GM19240 (cell line): ENCODE results near the gene PIBF1.
"Not testable (repeated sequence)": the region's sequence is repeated elsewhere in the genome, so short reads cannot be mapped to it uniquely, and the experiment has no call there.

Experiments used
- DNase-seq: peaks from one replicate; pipeline ENCODE4 v3.0.0; 2011; ENCODE audit warnings: low spot score; ENCODE audit not compliant: insufficient read length

PIBF1 gene

DNA sequence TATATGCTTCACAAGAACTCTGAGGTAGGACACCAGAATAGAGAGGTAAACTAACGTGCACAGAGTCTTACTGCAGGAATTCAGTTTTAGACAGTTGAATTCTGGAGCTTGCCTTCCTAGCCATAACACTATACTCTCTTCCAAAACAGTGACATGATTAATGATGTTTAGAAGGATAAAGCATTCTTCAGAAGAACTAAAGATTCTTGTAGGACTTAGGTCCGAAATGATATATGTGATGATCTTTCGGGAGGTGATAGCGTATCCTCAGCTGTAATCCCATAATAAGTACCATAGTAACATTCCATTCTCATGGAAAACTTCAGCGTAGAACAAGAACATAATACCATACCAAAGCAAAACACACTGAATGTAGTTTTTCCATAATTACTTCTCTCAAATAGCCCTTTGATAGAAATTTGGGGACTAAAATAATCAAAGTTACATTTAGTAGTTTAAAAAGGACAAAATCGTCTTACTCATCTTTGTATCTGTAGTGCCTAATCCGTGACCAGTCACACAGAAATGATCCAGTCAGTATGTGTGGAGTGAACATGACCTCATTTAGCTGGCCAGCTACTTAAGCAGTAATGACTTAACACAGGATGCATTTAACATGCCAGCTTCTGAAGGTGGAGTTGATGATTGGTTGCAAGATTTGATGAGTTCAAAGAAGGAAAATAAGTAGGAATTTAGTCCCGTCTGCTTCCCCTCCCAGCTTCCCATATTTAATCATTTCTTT is 38.4 kb downstream of the PIBF1 start:
- DNase-seq: no peak

DNA sequence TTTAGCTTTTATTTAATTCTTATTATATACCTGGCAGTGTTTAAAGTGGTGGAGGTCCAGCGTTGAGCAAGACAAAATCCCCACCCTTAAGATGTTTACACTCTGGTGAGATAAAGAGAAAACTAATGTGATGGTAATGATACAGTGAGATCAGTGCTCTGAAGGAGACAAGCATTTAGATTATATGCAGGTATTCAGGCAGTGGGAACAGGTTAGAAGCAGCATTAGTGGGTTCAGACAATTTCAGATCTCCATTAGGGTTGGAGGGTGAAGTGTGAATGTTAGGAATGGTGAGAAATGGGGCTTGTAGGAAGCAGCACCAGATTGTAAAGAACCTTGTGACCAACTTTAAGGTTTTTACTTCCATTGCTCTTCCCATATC is 39.0 kb downstream of the PIBF1 start:
- DNase-seq: no peak

DNA sequence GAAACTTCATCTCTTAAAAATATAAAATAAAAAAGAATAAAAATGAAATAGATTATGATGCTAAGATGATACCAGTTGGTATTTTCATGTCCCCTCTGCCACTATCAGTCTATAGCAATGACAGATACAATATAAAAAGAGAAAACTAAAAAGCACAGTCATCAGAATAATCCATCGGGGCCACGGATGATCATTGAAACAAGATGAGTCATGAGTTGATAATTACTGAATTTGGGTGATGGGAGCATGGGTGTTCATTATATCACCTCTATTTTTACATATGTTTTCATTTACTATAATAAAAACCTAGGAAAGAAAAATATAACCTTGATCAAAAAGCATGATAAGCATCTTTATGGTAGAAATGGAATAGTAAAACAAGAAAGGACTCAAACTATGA is 41.1 kb downstream of the PIBF1 start:
- DNase-seq: no peak

DNA sequence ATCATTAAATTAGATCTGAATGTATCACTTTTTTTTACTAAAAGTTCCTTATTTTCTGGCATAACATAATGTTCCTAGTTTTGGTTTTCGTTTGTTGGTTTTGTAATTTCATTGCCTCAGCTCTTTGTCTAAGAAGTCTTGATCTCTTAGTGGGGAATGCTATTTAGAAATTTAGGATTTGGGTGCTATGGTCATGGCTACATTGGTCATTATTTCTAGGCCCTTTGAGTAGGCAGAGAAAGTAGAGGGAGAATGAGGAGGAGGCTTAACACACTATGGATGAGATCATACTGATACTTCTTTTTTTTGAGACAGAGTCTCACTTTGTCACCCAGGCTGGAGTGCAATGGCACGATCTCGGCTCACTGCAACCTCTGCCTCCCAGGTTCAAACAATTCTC is 41.8 kb downstream of the PIBF1 start:
- no peak for DNase-seq

DNA sequence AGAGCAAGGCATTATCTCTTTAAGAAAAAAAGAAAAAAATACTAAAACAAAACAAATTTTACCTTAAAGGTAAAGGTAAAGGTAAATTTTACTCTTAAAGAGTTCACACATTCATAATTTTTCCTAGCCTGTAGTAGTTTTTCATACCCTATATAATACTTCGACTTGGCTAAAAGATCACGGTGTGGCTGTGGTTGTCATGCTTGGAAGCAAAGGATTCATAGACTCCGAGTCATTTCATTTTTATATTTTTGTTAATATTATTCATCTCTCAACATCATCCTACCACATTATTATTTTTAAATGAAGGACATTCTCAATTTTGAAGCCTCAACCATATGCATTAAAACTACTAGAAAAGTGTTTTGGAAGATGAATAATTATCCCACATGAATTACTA is 52.7 kb downstream of the PIBF1 start:
- no peak for DNase-seq

DNA sequence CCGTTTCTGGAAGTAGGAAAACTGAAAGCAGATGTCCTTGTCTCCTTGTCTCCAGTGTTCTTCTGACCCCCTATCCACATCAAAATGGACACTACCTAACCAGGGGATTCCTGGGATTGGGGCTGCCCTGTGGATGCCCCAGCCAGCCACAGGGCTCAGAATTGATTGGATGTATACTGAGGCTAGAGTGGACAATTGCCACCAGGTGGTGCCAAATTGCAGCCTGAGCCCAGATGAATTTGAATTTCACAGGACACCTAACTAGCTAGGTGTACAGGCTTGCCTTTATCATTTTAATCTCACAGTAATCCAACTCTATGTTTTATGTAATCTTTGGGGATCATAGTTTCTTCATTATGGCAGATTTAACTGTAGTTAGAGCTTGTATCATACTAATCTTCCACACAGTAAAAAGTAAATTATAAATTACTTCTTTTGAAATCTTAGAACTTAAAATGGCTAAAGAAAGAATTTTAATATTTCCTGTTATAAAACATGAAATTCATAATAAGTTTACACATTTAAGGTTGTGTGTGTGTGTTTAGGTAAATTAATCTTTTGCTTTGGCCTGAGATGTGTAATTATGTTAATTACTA is 58.0 kb downstream of the PIBF1 start:
- peak; percentile 25 for DNase-seq

DNA sequence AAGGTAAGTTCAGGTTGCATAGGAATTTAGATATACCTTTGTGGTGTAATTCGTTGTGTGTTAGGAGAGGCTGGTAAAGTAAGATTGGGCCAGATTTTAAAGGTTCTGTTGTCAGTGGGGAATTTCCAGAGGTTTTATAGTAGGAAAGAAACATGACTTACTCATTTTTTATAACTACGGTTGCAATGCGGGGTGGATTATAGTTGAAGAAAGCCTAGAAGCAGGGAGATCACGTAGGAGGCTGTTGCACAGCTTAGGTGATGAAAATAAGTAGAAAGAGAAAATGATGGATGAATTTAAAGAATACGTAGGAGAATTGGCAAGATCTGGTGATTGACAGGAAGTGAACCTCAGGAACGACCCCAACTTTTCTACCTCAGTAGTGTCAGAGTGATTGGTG is 61.1 kb downstream of the PIBF1 start:
- no peak for DNase-seq

DNA sequence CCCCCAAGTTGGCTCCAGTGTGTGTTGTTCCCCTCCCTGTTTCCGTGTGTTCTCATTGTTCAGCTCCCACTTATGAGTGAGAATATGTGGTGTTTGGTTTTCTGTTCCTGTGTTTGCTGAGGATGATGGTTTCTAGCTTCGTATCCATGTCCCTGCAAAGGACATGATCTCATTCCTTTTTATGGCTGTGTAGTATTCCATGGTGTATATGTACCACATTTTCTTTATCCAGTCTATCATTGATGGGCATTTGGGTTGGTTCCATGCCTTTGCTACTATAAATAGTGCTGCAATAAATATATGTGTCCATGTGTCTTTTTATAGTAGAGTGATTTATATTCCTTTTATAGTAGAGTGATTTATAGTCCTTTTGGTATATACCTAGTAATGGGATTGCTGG is 63.2 kb downstream of the PIBF1 start:
- not testable (repeated sequence) for DNase-seq

DNA sequence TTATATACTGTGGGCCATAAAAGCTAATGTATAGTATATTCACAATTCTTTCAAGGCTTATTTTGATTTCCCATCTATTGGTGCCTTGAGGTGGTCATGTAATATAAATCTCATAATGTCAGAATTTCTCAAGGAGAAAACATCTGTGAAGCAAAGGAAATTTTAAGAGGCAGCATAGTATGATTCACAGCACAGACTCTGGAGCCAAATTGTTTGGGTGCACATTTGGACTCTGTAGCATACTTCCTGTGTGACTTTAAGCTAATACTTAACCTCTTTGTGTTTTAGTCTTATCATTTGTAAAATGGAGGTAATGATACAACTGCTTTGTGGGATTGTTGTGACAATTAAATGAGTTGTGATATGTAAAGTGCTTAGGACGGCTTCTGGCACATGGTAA is 67.6 kb downstream of the PIBF1 start:
- no peak for DNase-seq

DNA sequence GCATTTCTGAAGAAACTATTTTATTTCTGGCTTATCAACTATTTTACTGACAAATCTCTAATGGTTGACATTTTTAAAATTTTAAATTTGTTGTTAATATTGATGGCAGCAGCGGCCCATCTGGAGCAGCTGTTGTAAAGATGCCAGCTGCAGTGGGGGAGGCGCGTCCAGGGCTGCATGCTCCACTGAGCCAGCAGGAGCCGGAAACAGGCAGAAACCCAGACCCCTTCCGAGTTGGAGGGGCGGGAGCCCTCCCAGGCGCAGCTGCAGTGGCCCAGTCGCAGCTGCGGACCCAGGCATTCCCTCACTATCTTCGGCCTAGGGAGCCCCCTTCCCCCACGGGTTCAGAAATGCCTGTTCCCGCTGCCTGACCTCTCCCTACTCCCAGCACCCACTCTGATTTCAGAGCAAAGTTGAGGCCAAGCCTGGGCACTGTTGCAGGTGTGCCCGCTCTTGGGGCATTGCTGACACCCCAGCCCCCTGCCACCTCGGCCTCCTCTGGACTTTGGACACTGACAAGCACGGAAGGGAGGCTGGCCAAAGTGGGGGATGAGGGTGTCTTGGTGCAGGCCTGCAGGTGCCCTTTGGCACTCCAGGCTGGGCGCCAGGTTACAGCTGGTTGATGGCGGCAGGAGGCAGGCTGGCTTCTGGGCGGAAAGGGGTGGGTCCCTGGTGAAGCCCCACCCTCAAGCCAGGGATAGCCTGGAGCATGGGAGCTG is 69.2 kb downstream of the PIBF1 start:
- DNase-seq: no peak

DNA sequence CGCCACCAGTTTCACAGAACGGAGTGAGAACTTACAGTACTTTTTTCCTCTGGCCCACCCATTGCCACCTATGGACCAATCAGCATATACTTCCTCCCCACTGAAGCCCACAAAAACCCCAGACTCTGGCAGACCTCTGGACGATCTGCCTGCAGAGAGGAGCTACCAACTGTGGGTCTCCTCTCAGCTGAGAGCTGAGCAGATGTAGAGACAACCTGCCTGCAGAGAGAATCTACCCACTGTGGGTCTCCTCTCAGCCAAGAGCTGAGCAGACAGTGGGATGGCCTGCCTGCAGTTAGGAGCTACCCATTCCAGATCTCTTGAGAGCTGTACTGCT is 69.7 kb downstream of the PIBF1 start:
- no peak for DNase-seq

DNA sequence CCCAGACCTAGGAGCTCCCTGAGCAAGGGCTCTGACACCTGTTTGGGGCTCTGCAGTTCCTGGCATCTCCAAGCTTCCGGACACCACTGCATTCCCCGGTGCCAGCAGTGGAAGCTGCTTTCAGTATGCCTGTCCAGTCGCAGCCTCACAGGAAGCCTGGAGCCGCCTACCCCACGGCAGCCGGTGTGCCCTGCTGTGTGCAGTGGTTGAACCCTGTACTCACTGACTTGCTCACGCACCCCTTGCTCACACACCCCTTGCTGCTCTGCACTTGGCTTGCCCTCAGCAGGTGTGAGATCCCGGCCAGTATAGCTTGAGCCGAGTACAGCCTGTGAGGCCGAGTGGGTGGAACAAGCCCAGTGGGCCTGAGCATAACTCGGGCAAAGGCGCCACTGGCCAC is 70.3 kb downstream of the PIBF1 start:
- no peak for DNase-seq

DNA sequence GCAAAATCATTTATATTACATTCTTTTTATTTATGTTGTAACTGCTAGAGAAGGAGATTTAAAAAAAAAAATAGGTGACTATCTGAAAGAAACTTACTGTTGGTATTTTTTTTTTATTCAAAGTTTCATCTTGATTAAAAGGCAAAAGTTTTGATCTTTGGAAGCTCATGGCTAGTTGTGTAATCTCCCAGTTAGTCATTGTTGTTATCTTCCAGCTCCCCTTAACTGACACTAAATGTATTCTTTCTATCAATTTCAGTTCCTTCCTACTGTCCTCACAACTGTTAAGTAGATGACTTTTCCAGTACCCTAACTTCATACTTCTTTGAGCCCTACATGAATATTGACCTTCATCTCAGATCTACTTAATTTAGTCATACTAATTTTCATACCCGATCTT is 71.1 kb downstream of the PIBF1 start:
- DNase-seq: no peak

DNA sequence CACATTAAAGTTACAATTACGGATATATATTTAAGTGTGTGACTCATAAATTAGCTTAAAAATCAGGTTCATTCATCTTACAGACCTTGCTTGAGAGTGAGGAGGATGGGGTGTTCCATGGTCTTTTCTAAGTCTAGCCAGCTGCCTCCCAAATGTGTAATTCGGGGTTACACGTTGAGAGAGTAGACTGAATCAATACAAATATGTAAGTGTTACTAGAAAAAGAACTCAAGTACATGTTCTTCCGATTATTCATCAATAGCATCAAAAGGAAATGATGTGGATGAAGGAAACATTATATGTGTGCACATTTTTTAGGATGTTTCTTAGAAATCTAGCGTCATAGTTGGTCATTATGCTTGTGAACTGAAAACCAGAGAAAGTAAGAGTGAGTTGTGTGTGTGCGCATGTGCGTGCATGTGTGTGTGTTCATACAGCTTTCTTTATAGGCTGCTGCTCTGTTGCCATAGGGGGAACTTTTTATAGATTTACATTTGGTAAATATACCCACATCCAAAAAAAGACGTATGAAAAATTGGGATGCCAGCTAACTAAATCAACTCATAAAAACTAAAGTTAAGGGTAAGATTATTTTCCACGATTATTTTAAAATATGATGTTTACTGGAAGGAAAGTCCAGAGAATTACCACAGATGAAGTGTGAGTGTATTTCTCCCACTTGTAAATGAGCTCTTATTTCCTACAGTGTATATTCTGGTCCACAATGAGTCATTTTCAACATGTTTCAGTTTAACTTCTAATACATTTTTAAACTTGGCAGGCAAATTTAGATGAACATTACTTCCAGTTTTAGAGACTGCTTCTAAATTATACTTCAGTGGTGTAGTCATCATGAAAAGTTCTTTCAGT is 82.4 kb downstream of the PIBF1 start:
- DNase-seq: no peak

DNA sequence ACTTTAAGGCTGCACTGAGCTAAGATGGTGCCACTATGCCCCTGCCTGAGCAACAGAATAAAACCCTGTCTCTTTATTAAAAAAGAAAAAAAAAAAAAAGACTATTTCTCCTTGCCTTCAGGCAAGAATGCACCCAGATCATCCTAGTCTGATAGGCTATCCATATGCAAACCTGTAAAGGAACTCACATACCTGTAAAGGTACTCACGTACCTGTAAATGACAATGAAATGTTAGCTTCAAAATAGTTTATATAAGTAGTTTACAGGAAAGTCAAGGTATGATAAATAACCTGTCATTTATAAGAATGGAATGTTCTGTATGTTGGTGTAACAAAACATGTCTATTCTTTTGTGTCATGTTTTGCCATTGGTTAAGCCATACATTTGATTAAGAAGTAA is 86.3 kb downstream of the PIBF1 start:
- DNase-seq: no peak

DNA sequence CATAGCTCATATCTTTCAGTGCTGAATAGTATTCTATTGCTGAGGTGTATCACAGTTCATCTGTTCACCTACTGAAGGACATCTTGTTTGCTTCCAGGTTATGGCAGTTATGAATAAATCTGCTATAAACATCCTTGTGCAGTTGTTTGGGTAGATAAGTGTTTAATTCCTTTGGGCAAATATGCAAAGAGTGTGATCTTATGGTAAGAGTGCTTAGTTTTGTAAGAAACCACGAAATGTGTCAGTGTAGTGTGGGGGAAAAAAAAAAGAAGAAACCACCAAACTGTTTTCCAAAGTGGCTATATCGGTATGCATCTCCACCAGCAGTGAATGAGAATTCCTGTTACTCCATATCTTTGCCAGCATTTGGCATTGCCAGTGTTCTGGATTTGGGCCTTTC is 93.3 kb downstream of the PIBF1 start:
- DNase-seq: no peak

DNA sequence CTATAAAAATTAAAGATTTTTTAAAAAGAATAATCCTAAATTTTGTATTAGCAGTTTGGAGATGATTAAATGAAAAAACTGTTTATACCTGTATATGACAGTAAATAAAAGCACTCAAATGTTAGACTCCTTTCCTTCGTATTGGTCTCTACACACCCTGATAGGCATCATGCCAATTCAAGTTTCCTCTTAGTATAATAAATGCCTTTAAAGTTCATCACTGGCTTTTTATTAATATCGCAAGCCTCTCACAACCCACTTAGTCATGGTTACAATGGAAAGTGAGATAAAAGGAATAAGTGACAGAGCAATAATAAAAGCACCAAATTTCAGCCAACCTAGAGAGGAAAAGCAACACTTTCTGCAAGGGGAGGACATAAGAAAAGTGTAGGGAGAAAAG is 102.2 kb downstream of the PIBF1 start:
- DNase-seq: no peak

DNA sequence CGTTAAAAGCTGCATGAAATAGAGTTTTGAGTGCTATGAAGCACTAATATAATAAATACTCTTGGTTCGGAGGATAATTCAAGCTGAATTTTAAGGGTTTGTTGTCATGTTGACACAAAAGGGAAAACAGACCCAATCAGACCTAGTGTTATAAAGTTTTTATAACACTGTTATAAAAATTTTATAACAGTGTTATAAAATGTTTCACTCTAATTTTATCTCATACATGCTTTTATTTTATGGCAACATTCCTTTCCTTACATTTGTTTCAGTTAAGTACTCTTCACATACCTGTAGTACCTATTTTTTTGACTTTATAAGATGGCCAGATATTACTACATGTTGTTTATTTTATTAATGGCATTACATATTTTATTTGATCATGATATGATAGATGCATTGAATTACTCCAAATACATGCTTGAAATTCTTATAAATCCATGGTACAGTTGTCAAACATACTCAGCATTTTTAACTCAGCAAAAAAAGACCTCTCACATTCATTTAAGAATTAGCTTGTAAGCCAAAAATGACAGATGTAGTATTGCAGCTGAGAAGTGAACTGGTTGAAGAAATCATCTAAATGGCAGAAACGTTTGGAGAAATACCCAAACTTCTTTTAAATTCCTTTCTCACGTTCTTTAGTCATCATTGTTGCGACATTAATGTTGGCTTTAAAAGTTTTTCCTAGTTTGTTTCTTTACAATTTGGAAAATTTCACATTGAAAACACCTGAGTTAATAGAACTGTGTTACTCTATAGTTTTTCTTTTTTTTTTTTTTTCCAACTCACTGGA is 104.5 kb downstream of the PIBF1 start:
- no peak for DNase-seq

DNA sequence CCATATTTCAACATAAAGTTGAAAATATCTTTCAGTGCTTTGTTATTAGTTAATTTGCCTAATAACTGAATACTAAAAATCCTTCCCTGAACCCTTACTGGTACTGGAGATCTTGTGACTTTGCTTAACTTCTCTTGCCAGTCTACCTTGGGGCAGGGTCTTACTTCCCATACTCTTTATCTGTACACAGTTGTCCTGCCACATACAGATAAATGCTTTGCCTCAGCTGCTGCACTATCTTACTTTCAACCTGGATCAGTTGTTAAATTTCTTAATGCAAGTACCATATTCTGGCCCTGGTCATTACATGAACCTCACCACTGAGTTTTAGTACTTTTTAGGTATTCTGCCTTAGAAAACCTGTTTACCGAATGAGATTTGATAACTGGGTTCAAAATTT is 107.6 kb downstream of the PIBF1 start:
- DNase-seq: no peak

DNA sequence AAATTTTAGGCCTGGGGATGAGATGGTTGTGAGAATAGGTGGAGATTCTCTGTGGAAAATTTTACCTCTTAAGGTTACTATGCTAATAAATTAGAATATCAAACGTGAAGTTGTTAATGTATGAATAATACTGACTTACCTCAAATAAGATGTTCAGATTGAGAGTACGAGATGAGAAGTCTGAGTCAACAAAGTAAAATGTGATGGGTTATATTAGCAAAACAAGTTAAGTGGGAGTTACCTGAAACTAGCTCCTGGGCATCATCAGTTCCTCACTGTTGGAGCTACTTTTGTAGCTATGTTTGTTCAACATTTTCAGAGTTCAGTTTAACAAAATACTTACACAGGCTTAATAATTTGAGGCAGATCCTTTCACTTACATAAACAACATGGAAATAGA is 108.6 kb downstream of the PIBF1 start:
- DNase-seq: no peak

DNA sequence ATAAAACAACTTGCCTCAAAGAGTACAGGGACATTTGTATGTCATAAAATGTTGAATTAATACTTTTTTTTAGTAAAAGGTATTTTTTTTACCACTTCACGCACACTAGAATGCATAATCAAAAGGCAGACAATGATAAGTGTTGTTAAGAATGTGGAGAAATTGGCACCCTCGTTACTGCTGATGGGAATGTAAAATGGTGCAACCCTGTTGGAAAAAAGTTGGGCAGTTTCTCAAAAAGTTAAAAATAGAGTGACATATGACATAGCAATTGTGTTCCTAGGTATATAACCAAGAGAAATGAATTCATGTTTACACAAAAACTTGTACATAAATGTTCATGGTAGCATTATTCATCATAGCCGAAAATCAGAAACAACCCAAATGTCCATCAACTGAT is 109.5 kb downstream of the PIBF1 start:
- no peak for DNase-seq
